ENCODE results near the gene PCDHGA11. TPM values are rescaled to one million over a fixed set of nuclear protein-coding genes. Genes with fewer than 3 reads are reported as not detected.
"Not testable (repeated sequence)": the region's sequence is repeated elsewhere in the genome, so short reads cannot be mapped to it uniquely, and the experiment has no call there.

The PCDHGA11 gene
- total and polyA plus RNA-seq, 2 donors (not counting 3 experiments of a cell fraction or from before 2014, with no cell fraction given) = 8.0 to 11.5 TPM

DNA sequence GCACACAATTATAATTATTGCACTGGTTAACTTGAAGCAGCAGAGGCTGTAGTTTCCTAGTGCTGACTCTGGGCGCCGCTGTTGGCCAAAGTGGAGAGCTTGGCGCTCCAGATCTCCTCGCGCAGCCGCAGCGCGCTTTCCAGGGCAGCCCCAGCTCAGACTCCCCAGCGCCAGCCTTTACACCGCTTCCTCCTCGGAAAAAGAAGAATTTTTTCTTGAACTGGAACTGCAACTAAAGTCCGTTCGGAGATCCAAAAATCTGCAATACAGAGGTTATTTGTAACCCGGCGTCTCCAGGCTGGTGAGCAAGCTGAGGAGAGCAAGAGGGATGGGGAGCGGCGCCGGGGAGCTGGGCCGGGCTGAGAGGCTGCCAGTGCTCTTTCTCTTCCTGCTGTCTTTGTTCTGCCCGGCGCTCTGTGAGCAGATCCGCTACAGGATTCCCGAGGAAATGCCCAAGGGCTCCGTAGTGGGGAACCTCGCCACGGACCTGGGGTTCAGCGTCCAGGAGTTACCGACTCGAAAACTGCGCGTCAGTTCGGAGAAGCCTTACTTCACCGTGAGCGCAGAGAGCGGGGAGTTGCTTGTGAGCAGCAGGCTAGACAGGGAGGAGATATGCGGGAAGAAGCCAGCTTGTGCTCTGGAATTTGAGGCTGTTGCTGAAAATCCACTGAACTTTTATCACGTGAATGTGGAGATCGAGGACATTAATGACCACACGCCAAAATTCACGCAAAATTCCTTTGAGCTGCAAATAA lies 33.1 kb upstream of the PCDHGA11 start, which contains the start of gene PCDHGB4:
PCDHGB4 (plus strand) TSS at position 142 of the 755 bp plus-strand sequence; CDS start at position 329, 187 bp downstream.
- H3K79me2 ChIP-seq (ENCODE audit: control insufficient read depth, insufficient read depth, low read length); H3K9me1 ChIP-seq (replicated peaks; ENCODE audit: control insufficient read depth, extremely low read depth, insufficient read depth, low read length); H4K20me1 ChIP-seq (replicated peaks; ENCODE audit: control insufficient read depth, extremely low read depth, insufficient read depth, low read length); H3K27ac ChIP-seq (ENCODE audit: insufficient read depth, low read depth, low read length); dilution Hi-C loops (cut with MboI; ENCODE audit: extremely low pct_ligation_motif_present, low sequenced_read_pairs); intact Hi-C loops (cut with micrococcal nuclease); H2AFZ ChIP-seq (ENCODE audit: low read depth, low read length); H3K36me3 ChIP-seq (ENCODE audit: control insufficient read depth in 2 of 2, extremely low read depth in 1 of 2, insufficient read depth in 2 of 2, low read length in 2 of 2); POLR2A ChIA-PET; H3K4me1 ChIP-seq (ENCODE audit: control insufficient read depth, extremely low read depth, insufficient read depth, low read length); H3K9me3 ChIP-seq (replicated peaks; ENCODE audit: control insufficient read depth, insufficient read depth, low read length); H3K9ac ChIP-seq (replicated peaks; ENCODE audit: extremely low read depth, insufficient read depth, low read length): not testable (repeated sequence)
- DNase-seq (ENCODE audit: low read depth, low spot score) (peak; percentile 30), FAIRE-seq (peak; percentile 87)
- TF ChIP-seq, protein P1, sequence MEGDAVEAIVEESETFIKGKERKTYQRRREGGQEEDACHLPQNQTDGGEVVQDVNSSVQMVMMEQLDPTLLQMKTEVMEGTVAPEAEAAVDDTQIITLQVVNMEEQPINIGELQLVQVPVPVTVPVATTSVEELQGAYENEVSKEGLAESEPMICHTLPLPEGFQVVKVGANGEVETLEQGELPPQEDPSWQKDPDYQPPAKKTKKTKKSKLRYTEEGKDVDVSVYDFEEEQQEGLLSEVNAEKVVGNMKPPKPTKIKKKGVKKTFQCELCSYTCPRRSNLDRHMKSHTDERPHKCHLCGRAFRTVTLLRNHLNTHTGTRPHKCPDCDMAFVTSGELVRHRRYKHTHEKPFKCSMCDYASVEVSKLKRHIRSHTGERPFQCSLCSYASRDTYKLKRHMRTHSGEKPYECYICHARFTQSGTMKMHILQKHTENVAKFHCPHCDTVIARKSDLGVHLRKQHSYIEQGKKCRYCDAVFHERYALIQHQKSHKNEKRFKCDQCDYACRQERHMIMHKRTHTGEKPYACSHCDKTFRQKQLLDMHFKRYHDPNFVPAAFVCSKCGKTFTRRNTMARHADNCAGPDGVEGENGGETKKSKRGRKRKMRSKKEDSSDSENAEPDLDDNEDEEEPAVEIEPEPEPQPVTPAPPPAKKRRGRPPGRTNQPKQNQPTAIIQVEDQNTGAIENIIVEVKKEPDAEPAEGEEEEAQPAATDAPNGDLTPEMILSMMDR (IDR thresholded peaks at IDR 0.05; ENCODE audit: extremely low read depth in 1 of 2, insufficient read depth in 1 of 2, low read depth in 1 of 2, low read length in 2 of 2) = peak; percentile 46 to 51
- CTCF ChIA-PET = interaction anchor here (0.7 to 4.1 kb wide), 19 partner anchors 9 to 232 kb away, joined by 3 to 32 read pairs (median 7); partner anchors contain the start of genes PCDHB14, PCDHGA10, PCDHGA11 and PCDHGA12
- TSS peak; percentile 23 for BruUV-seq (replicated peaks)
- Histone ChIP-seq H3K4me3 (replicated peaks in 1 of 3; ENCODE audit: insufficient read depth in 1 of 3, low read depth in 1 of 3, low read length in 3 of 3) (peak within 1 kb of the TSS in 2 of 3 experiments; percentile 9 to 22), H3K4me2 (ENCODE audit: insufficient read depth, low read length) (peak within 1 kb of the TSS; percentile 18), H3K27me3 (ENCODE audit: control insufficient read depth in 2 of 2, insufficient read depth in 2 of 2, low read length in 2 of 2) (peaks cover 36 to 78% of the 10 kb centered on the region in 2 experiments)

DNA sequence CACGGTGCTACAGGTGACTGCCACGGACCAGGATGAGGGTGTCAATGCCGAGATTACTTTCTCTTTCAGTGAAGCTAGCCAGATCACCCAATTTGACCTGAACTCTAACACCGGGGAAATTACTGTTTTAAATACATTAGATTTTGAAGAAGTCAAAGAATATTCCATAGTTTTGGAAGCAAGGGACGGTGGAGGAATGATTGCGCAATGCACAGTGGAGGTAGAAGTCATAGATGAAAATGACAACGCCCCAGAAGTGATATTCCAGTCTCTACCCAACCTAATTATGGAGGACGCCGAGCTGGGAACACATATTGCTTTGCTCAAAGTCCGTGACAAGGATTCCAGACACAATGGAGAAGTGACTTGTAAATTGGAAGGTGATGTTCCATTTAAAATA lies 32.2 kb upstream of the PCDHGA11 start:
- Histone ChIP-seq H4K20me1 (replicated peaks; ENCODE audit: control insufficient read depth, extremely low read depth, insufficient read depth, low read length) (no peaks in the 10 kb centered on the region), H3K4me2 (ENCODE audit: insufficient read depth, low read length) (no peak overlapping the region), H3K4me1 (ENCODE audit: control insufficient read depth, extremely low read depth, insufficient read depth, low read length) (no peaks in the 10 kb centered on the region), H3K9ac (replicated peaks; ENCODE audit: extremely low read depth, insufficient read depth, low read length) (no peak overlapping the region), H3K27me3 (ENCODE audit: control insufficient read depth in 2 of 2, insufficient read depth in 2 of 2, low read length in 2 of 2) (peaks cover 31 to 80% of the 10 kb centered on the region in 2 experiments), H3K79me2 (ENCODE audit: control insufficient read depth, insufficient read depth, low read length) (no peaks in the 10 kb centered on the region), H2AFZ (ENCODE audit: low read depth, low read length) (no peak overlapping the region), H3K27ac (ENCODE audit: insufficient read depth, low read depth, low read length) (no peak overlapping the region), H3K9me1 (replicated peaks; ENCODE audit: control insufficient read depth, extremely low read depth, insufficient read depth, low read length) (no peaks in the 10 kb centered on the region), H3K4me3 (replicated peaks in 1 of 3; ENCODE audit: insufficient read depth in 1 of 3, low read depth in 1 of 3, low read length in 3 of 3) (no peak overlapping the region), H3K36me3 (ENCODE audit: control insufficient read depth in 2 of 2, extremely low read depth in 1 of 2, insufficient read depth in 2 of 2, low read length in 2 of 2) (no peaks in the 10 kb centered on the region), H3K9me3 (replicated peaks; ENCODE audit: control insufficient read depth, insufficient read depth, low read length) (no peaks in the 10 kb centered on the region)
- ChIA-PET CTCF (interaction anchor here (1.6 to 4.1 kb wide), 5 partner anchors 9 to 175 kb away, joined by 4 to 32 read pairs (median 15); partner anchors contain the start of genes PCDHGA3, PCDHGA6 and PCDHGB5), POLR2A (no interaction called here)
- no TSS peak for BruUV-seq (replicated peaks)
- FAIRE-seq (no peak), DNase-seq (ENCODE audit: low read depth, low spot score) (no peak)
- TF ChIP-seq, protein P1 (IDR thresholded peaks at IDR 0.05; ENCODE audit: extremely low read depth in 1 of 2, insufficient read depth in 1 of 2, low read depth in 1 of 2, low read length in 2 of 2) = no peak
- TF ChIP-seq FOS (IDR thresholded peaks at IDR 0.05; ENCODE audit: borderline replicate concordance, insufficient read depth, low read length) (no peak), MYC (IDR thresholded peaks at IDR 0.05; ENCODE audit: low read depth, low read length) (no peak), POLR2A (IDR thresholded peaks at IDR 0.05; ENCODE audit: low read depth, low read length) (no peak), JUN (IDR thresholded peaks at IDR 0.05; ENCODE audit: borderline replicate concordance, insufficient read depth, insufficient read length, low read depth) (no peak), GATA2 (IDR thresholded peaks at IDR 0.05; ENCODE audit: insufficient read depth, insufficient read length, low read depth, low read length) (no peak), EZH2 (IDR thresholded peaks at IDR 0.05; ENCODE audit: borderline replicate concordance, low read depth, low read length, severe bottlenecking) (no peak), POLR2AphosphoS5 (IDR thresholded peaks at IDR 0.05; ENCODE audit: insufficient read depth, low read depth, low read length) (no peak)
- TF ChIP-seq, protein P2, sequence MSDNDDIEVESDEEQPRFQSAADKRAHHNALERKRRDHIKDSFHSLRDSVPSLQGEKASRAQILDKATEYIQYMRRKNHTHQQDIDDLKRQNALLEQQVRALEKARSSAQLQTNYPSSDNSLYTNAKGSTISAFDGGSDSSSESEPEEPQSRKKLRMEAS (IDR thresholded peaks at IDR 0.05; ENCODE audit: insufficient read depth, insufficient read length) = no peak
- intact Hi-C loops (cut with micrococcal nuclease) (no loop called here), dilution Hi-C loops (cut with MboI; ENCODE audit: extremely low pct_ligation_motif_present, low sequenced_read_pairs) (no loop called here)

Measured in endothelial cell of umbilical vein (primary cell).